Fibroblast of lung (primary cell): ENCODE measurements around the gene AMIGO1. TPM values are rescaled to one million over a fixed set of nuclear protein-coding genes. Genes with fewer than 3 reads are reported as not detected.

ENCODE experiments used
- DNase-seq, 2 donors: peaks; one replicate each; pipeline versions ENCODE4 v3.0.0 to v3.0.0-alpha.2; 2010; ENCODE audit warnings: low read depth in 2 of 2
- H2AFZ ChIP-seq: 2 replicates; pipeline ENCODE4 v1.5.1; 2012; ENCODE audit warnings: low read length, control low read depth, inconsistent platforms
- H3K27ac ChIP-seq: 2 replicates; pipeline ENCODE4 v1.5.1; 2011; ENCODE audit warnings: low read length, control low read depth; ENCODE audit not compliant: insufficient read depth
- H3K27me3 ChIP-seq: 2 replicates; pipeline ENCODE4 v1.5.1; 2011; ENCODE audit warnings: mild to moderate bottlenecking, low read length; ENCODE audit not compliant: control insufficient read depth, insufficient read depth
- H3K36me3 ChIP-seq: 2 replicates; pipeline ENCODE4 v1.5.1; 2011; ENCODE audit warnings: low read length; ENCODE audit not compliant: control insufficient read depth, insufficient read depth
- H3K4me1 ChIP-seq: 2 replicates; pipeline ENCODE4 v1.5.1; 2011; ENCODE audit warnings: low read length; ENCODE audit not compliant: control insufficient read depth, insufficient read depth; ENCODE audit errors: extremely low read depth
- H3K4me2 ChIP-seq: 2 replicates; pipeline ENCODE4 v1.5.1; 2011; ENCODE audit warnings: low read length, control low read depth; ENCODE audit not compliant: insufficient read depth; ENCODE audit errors: extremely low read depth
- H3K4me3 ChIP-seq, 4 experiments: fragments of 200-600 bp in 1 of 4; sonication (generic) in 1 of 4; replicated peaks in 1 of 4; 2 replicates each; pipeline ENCODE4 v1.5.1; 2011 to 2016; ENCODE audit warnings: low read length in 4 of 4, low read depth in 3 of 4, mild to moderate bottlenecking in 3 of 4, control low read depth in 2 of 4, inconsistent platforms in 1 of 4, mixed read lengths in 1 of 4; ENCODE audit not compliant: insufficient read depth in 1 of 4; ENCODE audit errors: control extremely low read depth in 1 of 4
- H3K79me2 ChIP-seq: 2 replicates; pipeline ENCODE4 v1.5.1; 2012; ENCODE audit warnings: mild to moderate bottlenecking, low read length, inconsistent platforms; ENCODE audit not compliant: control insufficient read depth, insufficient read depth
- H3K9ac ChIP-seq: 2 replicates; pipeline ENCODE4 v1.5.1; 2011; ENCODE audit warnings: mild to moderate bottlenecking, low read length, control low read depth; ENCODE audit not compliant: insufficient read depth
- H3K9me3 ChIP-seq: 2 replicates; pipeline ENCODE4 v1.5.1; 2012; ENCODE audit warnings: low read depth, low read length; ENCODE audit not compliant: control insufficient read depth, insufficient read depth
- H4K20me1 ChIP-seq: 2 replicates; pipeline ENCODE4 v1.5.1; 2011; ENCODE audit warnings: low read length; ENCODE audit not compliant: control insufficient read depth, insufficient read depth; ENCODE audit errors: extremely low read depth
- CTCF ChIP-seq, 2 donors: IDR thresholded peaks in 1 of 2; conservative IDR thresholded peaks in 1 of 2; 1 replicate in 1 of 2; 2 replicates in 1 of 2; pipeline ENCODE4 v1.5.1; 2011 to 2012; ENCODE audit warnings: low read length in 2 of 2, control low read depth in 1 of 2, inconsistent platforms in 1 of 2, low read depth in 1 of 2, mild to moderate bottlenecking in 1 of 2
- EZH2 ChIP-seq: IDR thresholded peaks from 2 replicates; pipeline ENCODE4 v1.5.1; 2012; ENCODE audit warnings: low read length, control low read depth, mild to moderate bottlenecking; ENCODE audit errors: missing control alignments
- polyA plus RNA-seq, 2 donors: library from polyadenylated mRNA; depleted of rRNA in 1 of 2; stranded (reverse) in 1 of 2; unstranded in 1 of 2; fragments of >200 nt; gene quantifications; 2 replicates each; pipeline ENCODE4 v1.2.1, GENCODE V29; 2011 to 2012; ENCODE audit warnings: missing spikeins in 1 of 2
- total RNA-seq: library from RNA; depleted of rRNA; stranded (reverse); fragments of >200 nt; gene quantifications from 2 replicates; pipeline ENCODE4 v1.2.1, GENCODE V29; 2014

The AMIGO1 gene
- total and polyA plus RNA-seq, 2 donors (not counting 1 experiment from before 2014, with no cell fraction given): 0.57 to 2.5 TPM

GRCh38 chr1:109477821-109478220 lies 31.7 kb downstream of the AMIGO1 start:
- DNase-seq: no peak
- Histone ChIP-seq H3K79me2 (no peaks in the 10 kb centered on the region), H3K9ac (no peak overlapping the region), H3K27me3 (peaks cover 12% of the 10 kb centered on the region), H3K4me3 (no peak overlapping the region), H4K20me1 (no peaks in the 10 kb centered on the region), H3K4me1 (no peaks in the 10 kb centered on the region), H2AFZ (no peak overlapping the region), H3K27ac (no peak overlapping the region), H3K4me2 (no peak overlapping the region), H3K9me3 (no peaks in the 10 kb centered on the region), H3K36me3 (no peaks in the 10 kb centered on the region)
- TF ChIP-seq EZH2 (no peak), CTCF (conservative IDR thresholded peaks at IDR 0.05 in 1 of 2, IDR thresholded peaks at IDR 0.05 in 1 of 2; ENCODE audit: low read depth in 1 of 2, low read length in 2 of 2) (no peak)

GRCh38 chr1:109476825-109477224 lies 32.7 kb downstream of the AMIGO1 start:
- Histone ChIP-seq H3K9me3 (no peaks in the 10 kb centered on the region), H3K9ac (no peak overlapping the region), H3K36me3 (no peaks in the 10 kb centered on the region), H3K79me2 (no peaks in the 10 kb centered on the region), H3K4me1 (no peaks in the 10 kb centered on the region), H3K4me3 (no peak overlapping the region), H3K27me3 (peaks cover 12% of the 10 kb centered on the region), H3K4me2 (no peak overlapping the region), H3K27ac (no peak overlapping the region), H2AFZ (no peak overlapping the region), H4K20me1 (no peaks in the 10 kb centered on the region)
- DNase-seq: no peak
- TF ChIP-seq CTCF (conservative IDR thresholded peaks at IDR 0.05 in 1 of 2, IDR thresholded peaks at IDR 0.05 in 1 of 2; ENCODE audit: low read depth in 1 of 2, low read length in 2 of 2) (no peak), EZH2 (no peak)

- Histone ChIP-seq H4K20me1 (no peaks in the 10 kb centered on the region), H3K9ac (no peak overlapping the region), H3K36me3 (no peaks in the 10 kb centered on the region), H3K27ac (no peak overlapping the region), H2AFZ (no peak overlapping the region), H3K4me1 (no peaks in the 10 kb centered on the region), H3K4me2 (no peak overlapping the region), H3K79me2 (no peaks in the 10 kb centered on the region), H3K27me3 (peaks cover 16% of the 10 kb centered on the region), H3K9me3 (no peaks in the 10 kb centered on the region), H3K4me3 (no peak overlapping the region)
- DNase-seq: no peak
- TF ChIP-seq EZH2 (no peak), CTCF (conservative IDR thresholded peaks at IDR 0.05 in 1 of 2, IDR thresholded peaks at IDR 0.05 in 1 of 2; ENCODE audit: low read depth in 1 of 2, low read length in 2 of 2) (no peak)
Measured at GRCh38 chr1:109475261-109475660, 34.3 kb downstream of the AMIGO1 start.
